Trophoblast cell (in vitro differentiated cells and primary cell): ENCODE results near the gene OR3A2.
"Not testable (repeated sequence)": the region's sequence is repeated elsewhere in the genome, so short reads cannot be mapped to it uniquely, and the experiment has no call there.

Experiments
- DNase-seq, 2 donors: peaks; one replicate each; pipeline ENCODE4 v3.0.0-alpha.2; 2016
- H2AFZ ChIP-seq: 2 replicates; pipeline ENCODE4 v1.6.1; 2013; ENCODE audit warnings: low read length, moderate library complexity, mild to moderate bottlenecking; ENCODE audit not compliant: insufficient read depth, poor library complexity
- H2AK5ac ChIP-seq: 2 replicates; pipeline ENCODE4 v1.6.1; 2013; ENCODE audit warnings: mild to moderate bottlenecking, low read length
- H2BK120ac ChIP-seq: 2 replicates; pipeline ENCODE4 v1.6.1; 2013; ENCODE audit warnings: low read length, mild to moderate bottlenecking, moderate library complexity; ENCODE audit not compliant: insufficient read depth, poor library complexity
- H2BK12ac ChIP-seq: 2 replicates; pipeline ENCODE4 v1.6.1; 2013; ENCODE audit warnings: mild to moderate bottlenecking, low read length, moderate library complexity
- H2BK5ac ChIP-seq: 2 replicates; pipeline ENCODE4 v1.6.1; 2013; ENCODE audit warnings: low read length, low read depth, moderate library complexity, mild to moderate bottlenecking; ENCODE audit not compliant: poor library complexity
- H3K14ac ChIP-seq: 2 replicates; pipeline ENCODE4 v1.6.1; 2013; ENCODE audit warnings: mild to moderate bottlenecking, low read length
- H3K18ac ChIP-seq: 2 replicates; pipeline ENCODE4 v1.6.1; 2013; ENCODE audit warnings: mild to moderate bottlenecking, low read length
- H3K23ac ChIP-seq: 2 replicates; pipeline ENCODE4 v1.6.1; 2013; ENCODE audit warnings: low read length
- H3K27ac ChIP-seq: 2 replicates; pipeline ENCODE4 v1.5.1; 2013; ENCODE audit warnings: low read depth, mild to moderate bottlenecking, inconsistent platforms, low read length, moderate library complexity
- H3K27me3 ChIP-seq: 2 replicates; pipeline ENCODE4 v1.6.1; 2013; ENCODE audit warnings: inconsistent platforms, mild to moderate bottlenecking, low read length, moderate library complexity; ENCODE audit not compliant: insufficient read depth
- H3K36me3 ChIP-seq, 2 experiments: 1 replicate in 1 of 2; 2 replicates in 1 of 2; pipeline ENCODE4 v1.6.1; 2013; ENCODE audit warnings: low read length in 2 of 2, mild to moderate bottlenecking in 2 of 2, moderate library complexity in 1 of 2; ENCODE audit not compliant: insufficient read depth in 2 of 2, control insufficient read depth in 1 of 2
- H3K4ac ChIP-seq: 2 replicates; pipeline ENCODE4 v1.6.1; 2013; ENCODE audit warnings: low read depth, mild to moderate bottlenecking, low read length, moderate library complexity
- H3K4me1 ChIP-seq, 2 experiments: 1 replicate in 1 of 2; 2 replicates in 1 of 2; pipeline ENCODE4 v1.6.1; 2013; ENCODE audit warnings: low read length in 2 of 2, mild to moderate bottlenecking in 2 of 2, moderate library complexity in 1 of 2; ENCODE audit not compliant: insufficient read depth in 2 of 2, control insufficient read depth in 1 of 2
- H3K4me2 ChIP-seq: 2 replicates; pipeline ENCODE4 v1.6.1; 2013; ENCODE audit warnings: inconsistent platforms, mild to moderate bottlenecking, low read length, moderate library complexity
- H3K4me3 ChIP-seq: 2 replicates; pipeline ENCODE4 v1.5.1; 2013; ENCODE audit warnings: mild to moderate bottlenecking, low read depth, low read length, inconsistent platforms
- H3K79me1 ChIP-seq: one replicate; pipeline ENCODE4 v1.6.1; 2013; ENCODE audit warnings: low read length
- H3K79me2 ChIP-seq: 2 replicates; pipeline ENCODE4 v1.6.1; 2013; ENCODE audit warnings: low read length, mild to moderate bottlenecking; ENCODE audit not compliant: control insufficient read depth, insufficient read depth, poor library complexity
- H3K9ac ChIP-seq: 2 replicates; pipeline ENCODE4 v1.6.1; 2013; ENCODE audit warnings: mild to moderate bottlenecking, low read length
- H3K9me3 ChIP-seq: 2 replicates; pipeline ENCODE4 v1.6.1; 2013; ENCODE audit warnings: low read depth, mild to moderate bottlenecking, control low read depth, inconsistent platforms, low read length; ENCODE audit not compliant: insufficient read depth
- H4K12ac ChIP-seq: 2 replicates; pipeline ENCODE4 v1.6.1; 2013; ENCODE audit warnings: low read depth, mild to moderate bottlenecking, low read length, moderate library complexity
- H4K8ac ChIP-seq: 2 replicates; pipeline ENCODE4 v1.6.1; 2013; ENCODE audit warnings: low read depth, mild to moderate bottlenecking, low read length, moderate library complexity
- H4K91ac ChIP-seq: one replicate; pipeline ENCODE4 v1.6.1; 2013; ENCODE audit warnings: low read depth, mild to moderate bottlenecking, low read length, moderate library complexity
- WGBS: extraction: QIAGEN DNeasy Blood & Tissue Kit; methylation state at CpG from one replicate; pipeline ENCODE4 v1.1.7; 2013; ENCODE audit warnings: missing lambda C conversion rate; ENCODE audit not compliant: insufficient read length, insufficient coverage; ENCODE audit errors: extremely low coverage; 5-methylcytosine and 5-hydroxymethylcytosine counted together

OR3A2 gene

DNA sequence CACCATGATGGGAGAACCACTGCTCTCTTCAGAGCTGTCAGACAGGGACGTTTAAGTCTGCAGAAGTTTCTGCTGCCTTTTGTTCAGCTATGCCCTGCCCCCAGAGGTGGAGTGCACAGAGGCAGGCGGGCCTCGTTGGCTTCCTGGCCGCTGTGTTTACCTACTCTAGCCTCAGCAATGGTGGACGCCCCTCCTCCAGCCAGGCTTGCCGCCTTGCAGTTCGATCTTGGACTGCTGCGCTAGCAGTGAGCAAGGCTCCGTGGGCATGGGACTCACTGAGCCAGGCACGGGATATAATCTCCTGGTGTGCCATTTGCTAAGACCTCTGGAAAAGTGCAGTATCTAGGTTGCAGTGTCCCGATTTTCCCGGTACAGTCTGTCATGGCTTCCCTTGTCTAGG is 43.3 kb downstream of the OR3A2 start:
- not testable (repeated sequence) for H2AFZ ChIP-seq, H2BK12ac ChIP-seq, H3K4me1 ChIP-seq, H3K79me2 ChIP-seq, H3K9ac ChIP-seq, H2AK5ac ChIP-seq, H3K14ac ChIP-seq, H3K36me3 ChIP-seq, H4K12ac ChIP-seq, DNase-seq, H2BK120ac ChIP-seq, H3K18ac ChIP-seq, H3K79me1 ChIP-seq, H3K4me2 ChIP-seq, H3K27me3 ChIP-seq, H2BK5ac ChIP-seq, H3K27ac ChIP-seq, H3K4me3 ChIP-seq, H4K8ac ChIP-seq, H3K23ac ChIP-seq, H3K4ac ChIP-seq, H4K91ac ChIP-seq
- WGBS, result no CpG with 5 or more reads among the region's 12 CpGs
- H3K9me3 ChIP-seq, result peaks cover 11% of the 10 kb centered on the region

DNA sequence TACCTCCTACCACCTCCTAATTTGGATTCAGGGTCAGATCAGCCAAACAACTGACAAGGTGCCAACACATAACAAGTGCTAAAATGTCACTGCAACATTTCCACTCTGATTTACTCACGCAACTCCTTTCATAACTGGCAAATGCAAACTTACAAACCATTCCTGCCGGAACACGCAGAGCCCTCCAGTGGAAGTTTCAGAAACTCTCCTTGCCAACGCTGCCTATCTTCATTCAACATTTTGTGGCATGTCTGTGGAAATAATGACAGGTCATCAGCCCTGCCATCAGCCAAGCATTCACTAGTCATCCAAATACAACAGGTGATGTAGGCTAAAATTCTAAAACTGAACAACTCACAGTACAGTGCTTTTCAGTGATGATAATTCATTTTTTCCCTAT is 50.2 kb downstream of the OR3A2 start:
- WGBS, result no CpG with 5 or more reads among the region's 4 CpGs
- no peak overlapping the region for H3K14ac ChIP-seq

DNA sequence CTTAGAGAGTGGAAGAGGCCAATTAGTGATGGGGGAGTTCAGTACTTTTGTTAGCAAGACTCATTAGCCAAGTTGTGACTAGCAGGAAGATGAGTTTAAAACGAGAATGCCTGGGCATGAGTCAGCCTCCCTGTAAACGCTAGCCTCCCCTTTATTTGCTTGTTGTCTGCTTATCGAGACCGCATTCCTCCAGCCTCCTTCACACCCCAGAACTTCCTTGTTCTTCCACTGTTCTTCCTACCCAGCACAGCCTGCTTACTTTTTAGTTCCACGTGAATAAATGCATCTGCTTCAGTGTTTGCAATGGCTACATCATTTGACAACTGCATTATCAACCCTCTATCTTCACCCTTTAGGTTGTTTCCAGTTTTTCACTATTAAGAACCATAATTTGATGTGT is 67.8 kb downstream of the OR3A2 start:
- WGBS, result no CpG with 5 or more reads among the region's 5 CpGs
- no peaks in the 10 kb centered on the region for H3K79me1 ChIP-seq
- no peaks in the 10 kb centered on the region for H3K9me3 ChIP-seq
- no peak overlapping the region for H2AFZ ChIP-seq
- no peak overlapping the region for H2AK5ac ChIP-seq
- no peak overlapping the region for H3K18ac ChIP-seq
- no peak overlapping the region for H2BK5ac ChIP-seq
- no peak overlapping the region for H3K4me3 ChIP-seq
- H3K27ac ChIP-seq, result no peak overlapping the region
- no peak overlapping the region for H4K12ac ChIP-seq
- no peaks in the 10 kb centered on the region for H3K79me2 ChIP-seq
- no peak for DNase-seq
- no peaks in the 10 kb centered on the region for H3K27me3 ChIP-seq
- no peak overlapping the region for H3K9ac ChIP-seq
- no peaks in the 10 kb centered on the region for H3K4me1 ChIP-seq
- no peak overlapping the region for H3K4me2 ChIP-seq
- no peak overlapping the region for H4K91ac ChIP-seq
- no peak overlapping the region for H3K23ac ChIP-seq
- H2BK12ac ChIP-seq, result no peak overlapping the region
- H4K8ac ChIP-seq, result no peak overlapping the region
- H3K36me3 ChIP-seq, result no peaks in the 10 kb centered on the region
- no peak overlapping the region for H3K14ac ChIP-seq
- no peak overlapping the region for H3K4ac ChIP-seq
- H2BK120ac ChIP-seq, result no peak overlapping the region

More for the DNA sequence above, 50.2 kb downstream of the OR3A2 start:
- no peak overlapping the region for H3K4me2 ChIP-seq
- no peak overlapping the region for H4K8ac ChIP-seq
- H2BK12ac ChIP-seq, result no peak overlapping the region
- no peak for DNase-seq
- H3K18ac ChIP-seq, result no peak overlapping the region
- H4K12ac ChIP-seq, result no peak overlapping the region
- no peak overlapping the region for H3K23ac ChIP-seq
- H3K9ac ChIP-seq, result no peak overlapping the region
- no peak overlapping the region for H2BK5ac ChIP-seq
- H3K9me3 ChIP-seq, result no peaks in the 10 kb centered on the region
- H3K4me1 ChIP-seq, result no peaks in the 10 kb centered on the region
- no peak overlapping the region for H3K4ac ChIP-seq
- H3K4me3 ChIP-seq, result no peak overlapping the region
- H3K27me3 ChIP-seq, result no peaks in the 10 kb centered on the region
- no peak overlapping the region for H4K91ac ChIP-seq
- H3K79me1 ChIP-seq, result no peaks in the 10 kb centered on the region
- no peak overlapping the region for H2BK120ac ChIP-seq
- no peak overlapping the region for H2AK5ac ChIP-seq
- H3K27ac ChIP-seq, result no peak overlapping the region
- no peaks in the 10 kb centered on the region for H3K36me3 ChIP-seq
- no peaks in the 10 kb centered on the region for H3K79me2 ChIP-seq
- H2AFZ ChIP-seq, result no peak overlapping the region

DNA sequence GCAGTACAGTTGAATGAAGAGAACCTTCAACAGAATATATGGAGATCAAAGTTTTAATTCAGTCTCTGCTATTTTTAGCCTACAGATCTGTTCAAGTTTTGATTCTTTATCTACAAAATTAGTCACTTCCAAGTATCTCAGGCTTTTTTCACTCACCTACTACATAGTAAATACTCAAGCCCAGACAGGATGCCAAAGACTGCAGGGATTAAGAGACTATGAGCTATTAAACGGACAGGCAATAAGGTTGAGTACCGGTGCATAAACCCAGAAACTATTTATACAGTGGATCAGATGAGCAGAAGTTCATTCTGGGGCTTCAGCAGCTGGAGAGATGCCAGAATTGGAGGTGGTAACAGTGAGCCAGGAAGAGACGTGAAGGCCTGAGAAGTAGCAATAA is 69.3 kb downstream of the OR3A2 start:
- Histone ChIP-seq H4K91ac (no peak overlapping the region), H2BK5ac (no peak overlapping the region), H4K8ac (no peak overlapping the region), H3K18ac (no peak overlapping the region), H3K9me3 (peaks cover under 1% of the 10 kb centered on the region), H3K79me1 (no peaks in the 10 kb centered on the region), H3K4me2 (no peak overlapping the region), H3K23ac (no peak overlapping the region), H2AK5ac (no peak overlapping the region), H3K79me2 (no peaks in the 10 kb centered on the region), H3K4me1 (no peaks in the 10 kb centered on the region), H3K4me3 (no peak overlapping the region), H2BK120ac (no peak overlapping the region), H3K27ac (no peak overlapping the region), H3K14ac (no peak overlapping the region), H3K36me3 (no peaks in the 10 kb centered on the region), H2AFZ (no peak overlapping the region), H3K4ac (no peak overlapping the region), H3K27me3 (no peaks in the 10 kb centered on the region), H4K12ac (no peak overlapping the region), H2BK12ac (no peak overlapping the region), H3K9ac (no peak overlapping the region)
- no CpG with 5 or more reads among the region's 3 CpGs for WGBS
- no peak for DNase-seq
